Karpas-422 (cell line): ENCODE data around the gene UROS. TPM values are rescaled to one million over a fixed set of nuclear protein-coding genes. Genes with fewer than 3 reads are reported as not detected.

Source experiments
- DNase-seq: peaks from one replicate; pipeline ENCODE4 v3.0.0-alpha.2; 2015
- H2AFZ ChIP-seq: fragments of 200-600 bp; sonication (generic); 2 replicates; pipeline ENCODE4 v1.6.1; 2014; ENCODE audit warnings: antibody characterized with exemption, low read length, mixed read lengths
- H3K27ac ChIP-seq: fragments of 200-600 bp; sonication (generic); 2 replicates; pipeline ENCODE4 v1.5.1; 2014; ENCODE audit warnings: mild to moderate bottlenecking, low read length, moderate library complexity
- H3K27me3 ChIP-seq: fragments of 200-600 bp; sonication (generic); 2 replicates; pipeline ENCODE4 v1.6.1; 2014; ENCODE audit warnings: low read length, mixed read lengths
- H3K36me3 ChIP-seq: fragments of 200-600 bp; sonication (generic); 2 replicates; pipeline ENCODE4 v1.6.1; 2014; ENCODE audit warnings: low read length, mixed read lengths; ENCODE audit not compliant: insufficient read depth
- H3K4me1 ChIP-seq: fragments of 200-600 bp; sonication (generic); 2 replicates; pipeline ENCODE4 v1.6.1; 2014; ENCODE audit warnings: mild to moderate bottlenecking, low read length, mixed read lengths
- H3K4me2 ChIP-seq: fragments of 200-600 bp; sonication (generic); 2 replicates; pipeline ENCODE4 v1.6.1; 2014; ENCODE audit warnings: low read length, low read depth, mild to moderate bottlenecking; ENCODE audit not compliant: poor library complexity, severe bottlenecking
- H3K4me3 ChIP-seq: fragments of 200-600 bp; sonication (generic); 2 replicates; pipeline ENCODE4 v1.5.1; 2014; ENCODE audit warnings: mild to moderate bottlenecking, antibody characterized with exemption, low read length, mixed read lengths
- H3K79me2 ChIP-seq: fragments of 200-600 bp; sonication (generic); 2 replicates; pipeline ENCODE4 v1.6.1; 2014; ENCODE audit warnings: mild to moderate bottlenecking, low read length, mixed read lengths
- H3K9ac ChIP-seq: fragments of 200-600 bp; sonication (generic); 2 replicates; pipeline ENCODE4 v1.6.0; 2014; ENCODE audit warnings: low read length
- H3K9me2 ChIP-seq: fragments of 200-600 bp; sonication (generic), shearing (Covaris generic); replicated peaks from 2 replicates; pipeline ENCODE4 v1.6.0; 2014; ENCODE audit warnings: mild to moderate bottlenecking, low read length, moderate library complexity; ENCODE audit not compliant: insufficient read depth
- H3K9me3 ChIP-seq: fragments of 300-700, 200-600 bp; sonication (generic); 2 replicates; pipeline ENCODE4 v1.6.1; 2014; ENCODE audit warnings: low read length, mixed read lengths
- H4K20me1 ChIP-seq: fragments of 200-600 bp; sonication (generic); 2 replicates; pipeline ENCODE4 v1.6.1; 2014; ENCODE audit warnings: mild to moderate bottlenecking, antibody characterized with exemption, low read length, low read depth; ENCODE audit not compliant: insufficient read depth
- total RNA-seq: library from RNA; depleted of rRNA; stranded (reverse); fragments of >200 nt; shearing (Covaris generic); gene quantifications from 2 replicates; pipeline ENCODE4 v1.2.3, GENCODE V29; 2014; ENCODE audit warnings: low replicate concordance; rRNA removed

The UROS gene
- 61.1 and 79.7 TPM in 2 replicates for total RNA-seq

DNA sequence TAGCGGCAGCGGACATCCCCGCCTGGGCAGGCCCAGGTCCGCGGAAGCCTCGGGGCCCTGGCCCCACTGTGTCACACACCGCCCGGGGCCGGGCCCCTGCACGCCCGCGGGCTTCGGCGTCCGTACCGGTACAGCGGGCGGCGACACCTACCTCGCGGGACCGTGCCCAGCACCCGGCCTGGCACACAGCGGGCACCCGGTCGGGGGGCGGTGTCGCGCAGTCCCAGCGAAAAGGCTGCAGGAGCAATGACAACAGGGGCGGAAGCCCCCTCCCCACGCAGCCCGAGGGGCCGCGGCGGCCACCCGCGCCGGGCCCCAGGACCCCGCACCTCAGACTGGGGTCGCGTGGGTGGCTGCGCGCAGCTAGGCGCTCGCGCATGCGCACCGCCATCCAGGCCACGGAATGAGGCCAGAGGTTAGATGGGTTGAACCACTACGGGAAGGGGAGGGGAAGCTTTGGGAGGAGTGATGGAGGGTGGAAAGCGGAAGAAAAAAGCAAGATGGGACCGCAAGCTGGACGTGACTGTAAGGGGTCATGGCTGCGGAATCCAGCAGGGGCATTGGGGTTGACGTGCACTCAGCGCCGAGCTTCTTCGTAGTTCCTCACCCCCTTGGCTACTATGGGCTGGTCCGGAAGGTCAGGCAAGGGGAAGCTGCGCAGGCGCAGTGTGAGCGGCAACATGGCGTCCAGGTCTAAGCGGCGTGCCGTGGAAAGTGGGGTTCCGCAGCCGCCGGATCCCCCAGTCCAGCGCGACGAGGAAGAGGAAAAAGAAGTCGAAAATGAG is at the start of gene UROS, which contains the start of gene BCCIP:
UROS (minus strand) TSS at position 381 of the 785 bp plus-strand sequence. CDS start 6,759 bp downstream, outside the sequence.
BCCIP (plus strand) TSS at position 669 of the 785 bp plus-strand sequence; CDS start at position 681, 12 bp downstream.
- Histone ChIP-seq H4K20me1 (peaks cover 9% of the 10 kb centered on the region), H3K9me3 (no peaks in the 10 kb centered on the region), H3K9me2 (no peaks in the 10 kb centered on the region), H3K9ac (peak within 1 kb of the TSS; percentile 83), H3K27ac (peak within 1 kb of the TSS; percentile 65), H3K4me3 (peak within 1 kb of the TSS; percentile 80), H3K79me2 (peaks cover 47% of the 10 kb centered on the region), H3K27me3 (no peaks in the 10 kb centered on the region), H3K4me2 (peak within 1 kb of the TSS; percentile 98), H3K4me1 (peaks cover 36% of the 10 kb centered on the region), H2AFZ (peak within 1 kb of the TSS; percentile 95), H3K36me3 (peaks cover 19% of the 10 kb centered on the region; the same call in 1 of the 2 replicates)
- DNase-seq: peak; percentile 96

DNA sequence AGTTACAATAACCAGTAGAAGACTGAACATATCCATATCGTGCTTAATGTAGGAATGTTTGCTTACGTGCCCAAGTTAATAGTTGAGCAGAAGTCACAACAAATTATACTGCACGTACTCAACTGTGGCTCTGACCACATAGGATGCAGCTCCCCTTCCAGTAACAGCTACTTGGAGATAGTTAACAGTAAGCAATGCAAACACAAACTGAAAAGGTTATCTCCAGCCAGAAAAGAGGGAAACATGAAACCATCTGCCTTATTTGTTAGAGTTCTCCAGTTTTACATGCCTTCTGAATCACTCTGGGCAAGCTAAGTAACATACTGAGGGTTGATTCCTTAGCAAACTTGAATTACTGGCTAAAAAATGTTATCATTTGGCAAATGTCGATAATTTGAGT is 48.3 kb upstream of the UROS start:
- no peaks in the 10 kb centered on the region for H3K4me1 ChIP-seq

DNA sequence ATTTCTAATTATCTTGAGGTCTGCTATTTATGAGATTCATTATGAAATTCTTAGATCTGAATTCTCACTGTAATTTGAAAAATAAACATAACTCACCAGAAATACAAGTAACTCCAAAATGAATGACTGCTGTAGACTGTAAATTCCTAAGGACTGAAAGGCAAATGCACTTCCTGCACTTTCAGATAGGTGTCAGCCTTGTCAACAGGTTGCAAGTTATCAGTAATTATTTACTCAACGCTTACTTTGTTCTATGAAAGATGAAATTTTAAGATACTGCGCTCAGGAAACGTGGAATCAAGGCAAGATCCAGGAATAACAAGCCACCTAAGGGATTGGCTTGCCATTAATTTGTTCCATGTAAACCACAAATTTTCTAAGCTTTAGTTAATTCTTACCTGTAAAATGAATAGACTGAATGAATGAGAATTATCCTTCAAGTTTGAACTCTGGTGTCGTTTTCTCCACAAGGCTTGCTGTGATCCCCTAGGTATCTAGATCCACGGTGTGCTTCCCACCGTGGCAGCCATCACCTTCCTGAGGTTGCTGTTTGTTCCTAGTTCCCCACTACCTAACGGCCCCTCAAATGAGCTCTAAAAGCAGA is 45.4 kb upstream of the UROS start:
- Histone ChIP-seq H3K36me3 (no peaks in the 10 kb centered on the region), H3K9ac (no peak overlapping the region)

More for the DNA sequence above, 48.3 kb upstream of the UROS start:
- Histone ChIP-seq H3K4me2 (no peak overlapping the region), H3K4me3 (no peak overlapping the region), H2AFZ (no peak overlapping the region), H3K27me3 (no peaks in the 10 kb centered on the region), H4K20me1 (no peaks in the 10 kb centered on the region), H3K79me2 (no peaks in the 10 kb centered on the region), H3K9ac (no peak overlapping the region), H3K9me2 (no peaks in the 10 kb centered on the region), H3K9me3 (no peaks in the 10 kb centered on the region), H3K27ac (no peak overlapping the region), H3K36me3 (no peaks in the 10 kb centered on the region)
- DNase-seq: no peak

DNA sequence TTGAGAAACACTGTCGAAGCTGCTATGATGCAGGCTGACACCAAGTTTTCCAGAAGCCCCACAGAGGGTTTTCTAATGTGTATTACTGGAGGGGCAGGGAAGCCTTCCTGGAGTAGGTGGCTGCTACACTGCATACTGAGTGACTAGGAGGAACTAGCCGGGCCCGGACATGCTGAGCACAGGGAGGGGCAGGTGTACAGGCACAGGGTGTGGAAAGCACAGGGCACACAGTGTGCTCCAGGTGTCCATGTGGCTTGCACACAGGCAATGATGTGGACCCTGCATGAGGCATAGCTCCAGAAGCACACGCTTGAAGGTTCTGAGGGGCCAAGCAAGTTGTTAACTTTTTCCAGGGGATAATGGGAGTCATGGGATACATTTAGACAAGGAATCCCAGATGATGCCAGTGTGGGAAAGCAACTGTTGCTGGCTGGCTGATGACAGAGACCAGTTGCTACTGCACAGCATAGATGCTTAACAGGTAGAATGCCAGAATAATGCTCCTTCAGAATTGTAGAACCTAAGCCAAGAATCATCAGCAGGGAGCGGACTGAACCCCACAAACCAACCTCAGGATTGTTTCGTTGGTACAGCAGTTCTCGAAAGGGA is 43.5 kb upstream of the UROS start:
- no peak for DNase-seq
- Histone ChIP-seq H3K9ac (no peak overlapping the region), H3K4me3 (no peak overlapping the region), H4K20me1 (no peaks in the 10 kb centered on the region), H3K27me3 (no peaks in the 10 kb centered on the region), H2AFZ (no peak overlapping the region), H3K4me1 (no peaks in the 10 kb centered on the region), H3K36me3 (no peaks in the 10 kb centered on the region), H3K9me2 (no peaks in the 10 kb centered on the region), H3K79me2 (no peaks in the 10 kb centered on the region), H3K4me2 (no peak overlapping the region), H3K27ac (no peak overlapping the region), H3K9me3 (no peaks in the 10 kb centered on the region)

More for the DNA sequence above, 45.4 kb upstream of the UROS start:
- Histone ChIP-seq H4K20me1 (no peaks in the 10 kb centered on the region), H3K27ac (no peak overlapping the region), H3K4me3 (no peak overlapping the region), H3K9me3 (no peaks in the 10 kb centered on the region), H3K27me3 (no peaks in the 10 kb centered on the region), H3K4me2 (no peak overlapping the region), H3K9me2 (no peaks in the 10 kb centered on the region), H3K4me1 (no peaks in the 10 kb centered on the region), H2AFZ (no peak overlapping the region), H3K79me2 (no peaks in the 10 kb centered on the region)
- DNase-seq: peak; percentile 71

DNA sequence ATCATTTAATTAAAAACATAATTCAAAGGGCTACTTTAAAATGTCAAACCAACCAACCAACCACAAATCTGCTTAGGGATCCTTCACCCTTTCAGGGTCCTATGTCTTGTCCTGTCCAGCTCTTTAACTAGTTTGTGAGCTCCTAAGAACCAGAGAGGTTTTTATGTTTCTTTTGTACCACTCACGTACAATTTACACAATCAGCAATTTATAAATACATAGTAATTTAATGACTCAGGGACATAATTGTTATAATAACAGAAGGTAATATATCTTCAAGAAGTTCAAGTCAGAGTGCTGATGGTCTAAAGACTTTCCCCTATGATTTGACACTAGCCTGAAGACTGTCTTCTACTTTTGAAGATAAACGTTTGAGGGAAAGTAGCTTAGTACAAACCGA is 42.1 kb upstream of the UROS start:
- no peak overlapping the region for H3K4me2 ChIP-seq
- no peak overlapping the region for H3K27ac ChIP-seq
- H2AFZ ChIP-seq: no peak overlapping the region
- no peak overlapping the region for H3K9ac ChIP-seq
- no peaks in the 10 kb centered on the region for H4K20me1 ChIP-seq
- no peaks in the 10 kb centered on the region for H3K9me2 ChIP-seq
- H3K36me3 ChIP-seq: no peaks in the 10 kb centered on the region
- no peaks in the 10 kb centered on the region for H3K9me3 ChIP-seq
- no peaks in the 10 kb centered on the region for H3K4me1 ChIP-seq
- no peak overlapping the region for H3K4me3 ChIP-seq
- H3K27me3 ChIP-seq: no peaks in the 10 kb centered on the region
- H3K79me2 ChIP-seq: no peaks in the 10 kb centered on the region
- DNase-seq: no peak

DNA sequence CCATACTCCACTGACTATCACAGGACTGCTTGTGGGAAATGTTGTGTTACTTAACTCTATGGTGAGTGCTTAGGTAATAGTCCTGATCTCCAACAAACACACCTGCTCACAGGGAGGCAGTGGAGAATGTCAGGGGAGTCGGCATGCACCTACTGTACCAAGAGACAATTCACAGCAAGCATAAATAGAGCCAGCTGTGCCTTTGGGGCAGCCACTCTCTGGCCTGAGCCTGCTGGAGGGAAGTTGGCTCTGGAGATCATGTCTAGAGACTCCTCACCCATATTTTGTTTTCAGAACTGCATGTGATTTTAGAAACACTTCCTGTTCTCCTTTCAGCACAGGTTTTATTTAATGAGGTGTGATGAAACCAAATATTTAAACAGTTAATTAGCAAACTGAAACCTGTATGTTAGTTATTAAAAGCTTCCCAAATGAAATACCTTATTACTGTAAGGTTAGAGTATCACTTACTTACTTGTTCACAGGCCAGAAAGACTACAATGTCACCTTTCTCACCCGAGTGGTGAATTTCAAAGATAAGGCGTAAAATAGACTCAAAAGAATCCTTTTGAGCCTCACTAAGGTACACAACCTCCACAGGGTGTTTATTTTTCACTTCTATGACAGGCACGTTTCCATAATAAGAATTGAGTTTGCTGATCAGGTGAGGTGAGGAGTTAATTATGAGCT is 36.2 kb upstream of the UROS start:
- no peak for DNase-seq
- no peaks in the 10 kb centered on the region for H3K79me2 ChIP-seq
- H2AFZ ChIP-seq: no peak overlapping the region
- H4K20me1 ChIP-seq: no peaks in the 10 kb centered on the region
- H3K27me3 ChIP-seq: no peaks in the 10 kb centered on the region
- no peak overlapping the region for H3K27ac ChIP-seq
- no peaks in the 10 kb centered on the region for H3K4me1 ChIP-seq
- no peaks in the 10 kb centered on the region for H3K36me3 ChIP-seq
- no peak overlapping the region for H3K4me3 ChIP-seq
- no peaks in the 10 kb centered on the region for H3K9me2 ChIP-seq
- no peaks in the 10 kb centered on the region for H3K9me3 ChIP-seq
- no peak overlapping the region for H3K4me2 ChIP-seq
- H3K9ac ChIP-seq: no peak overlapping the region

DNA sequence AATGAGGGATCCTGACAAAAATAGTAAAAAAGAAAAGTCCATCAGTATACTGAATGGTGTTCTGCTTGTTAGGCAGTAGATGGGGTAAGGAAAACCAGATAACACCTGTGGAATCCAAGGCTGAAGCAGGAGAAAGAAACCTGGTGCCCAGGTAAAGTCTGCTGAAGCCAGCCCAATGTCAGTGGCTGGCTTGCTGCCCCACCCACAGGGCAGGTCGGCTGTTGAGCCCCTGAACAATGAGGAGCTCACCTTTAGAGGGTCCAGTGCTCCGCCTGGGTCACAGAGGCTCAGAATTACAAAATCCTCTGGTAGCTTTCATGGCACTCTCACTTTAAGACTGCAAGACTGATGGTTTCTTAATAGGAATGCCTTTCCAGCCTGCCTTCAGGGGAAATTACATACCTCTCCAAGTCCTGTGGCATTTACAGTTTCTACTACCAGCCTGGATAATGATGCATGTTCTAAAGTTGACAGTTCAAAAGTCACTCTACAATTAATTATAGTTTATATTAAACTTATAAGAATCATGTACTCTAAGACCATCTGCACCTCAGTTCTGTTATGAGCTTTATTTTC is 34.2 kb upstream of the UROS start:
- Histone ChIP-seq H3K4me1 (no peaks in the 10 kb centered on the region), H4K20me1 (no peaks in the 10 kb centered on the region), H3K9ac (no peak overlapping the region), H3K9me2 (no peaks in the 10 kb centered on the region), H3K79me2 (no peaks in the 10 kb centered on the region), H3K4me3 (no peak overlapping the region), H3K9me3 (no peaks in the 10 kb centered on the region), H3K27ac (no peak overlapping the region), H3K27me3 (no peaks in the 10 kb centered on the region), H2AFZ (no peak overlapping the region), H3K4me2 (no peak overlapping the region), H3K36me3 (no peaks in the 10 kb centered on the region)
- no peak for DNase-seq
